SK-N-SH (cell line): Measurements from ENCODE around the gene ZBTB16. TPM values are rescaled to one million over a fixed set of nuclear protein-coding genes. Genes with fewer than 3 reads are reported as not detected.

ENCODE experiments used
- CTCF ChIA-PET: fragments of 300-600, 350-600 bp; formaldehyde crosslinking; extraction: SDS; loops from one replicate; lab custom pipeline; 2021; lab: Yijun Ruan, JAX
- POLR2A ChIA-PET: fragments of 350-600 bp; sonication (Branson Sonifier 250); formaldehyde crosslinking; extraction: SDS; loops from one replicate; lab custom pipeline; 2020; ENCODE audit warnings: antibody characterized with exemption, inconsistent platforms; lab: Yijun Ruan, JAX
- DNase-seq: peaks from one replicate; pipeline ENCODE4 v3.0.0; 2012
- H2AFZ ChIP-seq: fragments of 200-600 bp; sonication (generic); 2 replicates; pipeline ENCODE4 v1.8.1; 2016; ENCODE audit warnings: antibody characterized with exemption, mild to moderate bottlenecking, low read depth
- H3F3A ChIP-seq: fragments of 200-600 bp; sonication (generic); replicated peaks from 2 replicates; pipeline ENCODE3; 2016; ENCODE audit warnings: antibody characterized with exemption, mild to moderate bottlenecking; ENCODE audit not compliant: insufficient read depth
- H3K27ac ChIP-seq, 2 experiments: fragments of 200-500 bp in 1 of 2; fragments of 200-600 bp in 1 of 2; sonication (Bioruptor generic) in 1 of 2; sonication (generic), shearing (Covaris generic) in 1 of 2; 2 replicates each; pipeline versions ENCODE4 v1.5.1 to v1.6.1; 2014 to 2016; ENCODE audit warnings: low read depth in 2 of 2, inconsistent platforms in 1 of 2, low read length in 1 of 2, mild to moderate bottlenecking in 1 of 2, mixed read lengths in 1 of 2
- H3K27me3 ChIP-seq: fragments of 200-600 bp; sonication (generic), shearing (Covaris generic); 2 replicates; pipeline ENCODE4 v1.6.1; 2016; ENCODE audit warnings: mixed run types; ENCODE audit not compliant: insufficient read depth
- H3K36me3 ChIP-seq, 2 experiments: fragments of 200-500 bp in 1 of 2; fragments of 200-600 bp in 1 of 2; sonication (Bioruptor generic) in 1 of 2; sonication (generic) in 1 of 2; replicated peaks in 1 of 2; 2 replicates each; pipeline versions ENCODE3 to v1.5.1; 2014 to 2016; ENCODE audit warnings: low read length in 1 of 2, mild to moderate bottlenecking in 1 of 2; ENCODE audit not compliant: insufficient read depth in 2 of 2, control insufficient read depth in 1 of 2
- H3K4me1 ChIP-seq, 2 experiments: fragments of 200-500 bp in 1 of 2; fragments of 200-600 bp in 1 of 2; sonication (Bioruptor generic) in 1 of 2; sonication (generic), shearing (Covaris generic) in 1 of 2; 2 replicates each; pipeline versions ENCODE4 v1.5.1 to v1.6.1; 2014 to 2016; ENCODE audit warnings: low read depth in 1 of 2, low read length in 1 of 2, mixed run types in 1 of 2; ENCODE audit not compliant: insufficient read depth in 2 of 2, control insufficient read depth in 1 of 2
- H3K4me2 ChIP-seq: fragments of 200-600 bp; sonication (generic), shearing (Covaris generic); 2 replicates; pipeline ENCODE4 v1.6.1; 2017; ENCODE audit warnings: mixed run types
- H3K4me3 ChIP-seq, 2 experiments: fragments of 200-500 bp in 1 of 2; fragments of 200-600 bp in 1 of 2; sonication (Bioruptor generic) in 1 of 2; sonication (generic), shearing (Covaris generic) in 1 of 2; 2 replicates each; pipeline versions ENCODE4 v1.5.1 to v1.8.1; 2014 to 2016; ENCODE audit warnings: low read depth in 2 of 2, inconsistent platforms in 1 of 2, low read length in 1 of 2, mild to moderate bottlenecking in 1 of 2, mixed read lengths in 1 of 2, moderate library complexity in 1 of 2
- H3K79me2 ChIP-seq: fragments of 200-600 bp; sonication (generic); 2 replicates; pipeline ENCODE4 v1.8.1; 2017; ENCODE audit warnings: mild to moderate bottlenecking; ENCODE audit not compliant: insufficient read depth
- H3K9ac ChIP-seq: fragments of 200-600 bp; sonication (generic); 2 replicates; pipeline ENCODE4 v1.6.1; 2017; ENCODE audit warnings: mixed run types
- H3K9me2 ChIP-seq: fragments of 200-600 bp; sonication (generic); 2 replicates; pipeline ENCODE4 v1.6.1; 2017; ENCODE audit warnings: mixed run types
- H3K9me3 ChIP-seq: fragments of 200-600 bp; sonication (generic); 2 replicates; pipeline ENCODE4 v1.6.1; 2017; ENCODE audit warnings: mixed run types, mild to moderate bottlenecking, moderate library complexity
- H4K20me1 ChIP-seq: fragments of 200-600 bp; sonication (generic); 2 replicates; pipeline ENCODE4 v1.6.1; 2017; ENCODE audit warnings: mild to moderate bottlenecking, mixed run types; ENCODE audit not compliant: insufficient read depth
- EP300 ChIP-seq, 2 experiments: IDR thresholded peaks; 2 replicates each; pipeline versions ENCODE4 v1.4.0 to v1.6.1; 2012; ENCODE audit warnings: borderline replicate concordance in 1 of 2, low read depth in 1 of 2, low read length in 1 of 2
- FOSL2 ChIP-seq: IDR thresholded peaks from 2 replicates; pipeline ENCODE4 v1.4.0; 2012; ENCODE audit warnings: low read depth, mild to moderate bottlenecking, moderate library complexity, borderline replicate concordance
- FOXM1 ChIP-seq: IDR thresholded peaks from 2 replicates; pipeline ENCODE4 v1.4.0; 2012; ENCODE audit warnings: low read depth, mild to moderate bottlenecking
- IRF3 ChIP-seq: fragments of 150-350 bp; IDR thresholded peaks from 2 replicates; pipeline ENCODE4 v1.6.1; 2016; ENCODE audit warnings: mild to moderate bottlenecking, low read depth, low read length
- MAX ChIP-seq: IDR thresholded peaks from 2 replicates; pipeline ENCODE4 v1.4.0; 2012; ENCODE audit warnings: low read depth
- MEF2A ChIP-seq: IDR thresholded peaks from 2 replicates; pipeline ENCODE4 v1.4.0; 2012; ENCODE audit warnings: low read depth, borderline replicate concordance
- MXI1 ChIP-seq: IDR thresholded peaks from 2 replicates; pipeline ENCODE4 v1.6.1; 2012; ENCODE audit warnings: mild to moderate bottlenecking, low read depth, low read length, improper control_type of control experiment
- NFIC ChIP-seq: IDR thresholded peaks from 2 replicates; pipeline ENCODE4 v1.4.0; 2012; ENCODE audit warnings: borderline replicate concordance
- NRF1 ChIP-seq: IDR thresholded peaks from 2 replicates; pipeline ENCODE4 v1.6.1; 2012; ENCODE audit warnings: low read depth, mild to moderate bottlenecking, low read length
- PBX3 ChIP-seq: IDR thresholded peaks from 2 replicates; pipeline ENCODE4; 2012
- RAD21 ChIP-seq: IDR thresholded peaks from 2 replicates; pipeline ENCODE4 v1.6.1; 2012; ENCODE audit warnings: mild to moderate bottlenecking, low read length
- REST ChIP-seq: IDR thresholded peaks from 2 replicates; pipeline ENCODE4 v1.6.1; 2012; ENCODE audit warnings: mild to moderate bottlenecking, low read depth, low read length, moderate library complexity
- SIN3A ChIP-seq: IDR thresholded peaks from 2 replicates; pipeline ENCODE4 v1.6.1; 2012; ENCODE audit warnings: low read depth, mild to moderate bottlenecking, low read length, moderate library complexity, borderline replicate concordance
- TCF12 ChIP-seq: IDR thresholded peaks from 2 replicates; pipeline ENCODE4 v1.4.0; 2012
- TEAD4 ChIP-seq: IDR thresholded peaks from 2 replicates; pipeline ENCODE4 v1.4.0; 2012; ENCODE audit warnings: mild to moderate bottlenecking, borderline replicate concordance; ENCODE audit not compliant: insufficient read depth
- USF1 ChIP-seq: IDR thresholded peaks from 2 replicates; pipeline ENCODE4 v1.4.0; 2012; ENCODE audit warnings: low read depth, borderline replicate concordance
- WGBS: methylation state at CpG from one replicate; pipeline ENCODE4 v1.1.6; 2017; ENCODE audit warnings: low lambda C conversion rate; 5-methylcytosine and 5-hydroxymethylcytosine counted together
- polyA plus RNA-seq, 3 experiments: library from polyadenylated mRNA; depleted of rRNA; stranded (reverse); fragments of >200 nt; gene quantifications; 2 replicates each; pipeline ENCODE4 v1.2.3, GENCODE V29; 2012
- TF ChIP-seq, protein P1 (sequence below): fragments of 150-350 bp; IDR thresholded peaks from 2 replicates; pipeline ENCODE4 v1.6.1; 2017; ENCODE audit warnings: antibody characterized with exemption, low read length, low read depth, borderline replicate concordance
- TF ChIP-seq, protein P2 (sequence below): IDR thresholded peaks from 2 replicates; pipeline ENCODE4 v1.4.0; 2012; ENCODE audit warnings: low read depth, borderline replicate concordance

Gene ZBTB16
- polyA plus RNA-seq, 1 of the 3 experiments (the other 2 are of a cell fraction): not detected

DNA sequence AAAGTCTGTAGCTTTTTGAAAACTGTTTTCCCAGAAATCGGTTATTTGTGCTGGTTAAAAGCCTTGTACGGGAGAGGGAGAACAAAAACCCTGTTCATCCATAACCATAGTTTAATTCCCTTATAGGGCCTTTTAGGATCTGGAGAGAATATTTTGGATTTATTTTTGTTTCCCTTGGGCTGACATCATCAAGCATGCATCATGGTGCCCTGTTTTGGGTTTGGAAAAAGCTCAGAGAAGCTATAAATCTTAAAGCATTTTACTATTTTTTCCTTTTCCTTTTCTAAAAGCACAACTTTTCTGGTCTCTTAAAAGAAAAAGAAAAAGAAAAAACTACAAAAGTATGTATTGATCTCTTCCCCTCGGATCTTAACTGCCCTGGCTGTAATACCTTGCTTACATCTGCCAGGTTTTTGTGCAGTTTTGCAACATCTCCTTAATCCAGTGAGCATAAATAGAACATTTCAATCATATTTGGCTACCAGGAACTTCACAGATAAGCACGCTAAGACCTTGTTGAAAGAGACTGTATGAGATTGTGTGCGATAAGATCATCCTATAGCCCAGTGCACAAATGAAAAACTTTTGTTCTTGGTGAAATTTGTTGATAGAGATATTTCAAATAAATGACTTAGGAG is 88.0 kb downstream of the ZBTB16 start (continued):
- TF ChIP-seq MXI1 (no peak), TCF12 (no peak), FOSL2 (no peak), REST (no peak), EP300 (IDR thresholded peaks at IDR 0.05; ENCODE audit: borderline replicate concordance in 1 of 2, low read depth in 1 of 2, low read length in 1 of 2) (no peak)
- TF ChIP-seq, all 33 proteins: peak for 0

DNA sequence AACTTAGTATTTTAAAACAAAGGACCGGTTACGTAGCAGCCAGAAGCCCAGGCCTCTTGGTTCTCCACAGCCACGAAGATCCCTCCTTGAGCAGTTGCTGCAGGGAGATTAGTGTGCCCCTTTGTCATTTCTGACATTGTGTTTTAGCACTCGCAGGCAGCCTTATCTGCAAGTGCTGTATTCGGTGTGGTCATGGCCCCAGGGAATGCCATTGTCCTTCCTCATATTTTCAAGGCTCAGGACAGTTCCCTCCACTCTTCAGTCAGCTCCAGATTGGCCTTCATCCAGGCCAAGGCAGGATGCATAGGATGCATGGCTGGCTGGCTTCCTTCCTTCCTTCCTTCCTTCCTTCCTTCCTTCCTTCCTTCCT is 88.5 kb downstream of the ZBTB16 start:
- POLR2A ChIA-PET: no interaction called here
- H3K4me2 ChIP-seq: no peak overlapping the region
- H3K36me3 ChIP-seq: no peaks in the 10 kb centered on the region
- H3K79me2 ChIP-seq: no peaks in the 10 kb centered on the region
- no peak overlapping the region for H2AFZ ChIP-seq
- H3K9me3 ChIP-seq: no peaks in the 10 kb centered on the region
- no peak for DNase-seq
- H3K27ac ChIP-seq: no peak overlapping the region
- H3K9me2 ChIP-seq: no peaks in the 10 kb centered on the region
- no peak overlapping the region for H3K4me3 ChIP-seq
- 48% methylated on average over 5 of the region's 5 CpGs for WGBS
- TF ChIP-seq, protein P1, sequence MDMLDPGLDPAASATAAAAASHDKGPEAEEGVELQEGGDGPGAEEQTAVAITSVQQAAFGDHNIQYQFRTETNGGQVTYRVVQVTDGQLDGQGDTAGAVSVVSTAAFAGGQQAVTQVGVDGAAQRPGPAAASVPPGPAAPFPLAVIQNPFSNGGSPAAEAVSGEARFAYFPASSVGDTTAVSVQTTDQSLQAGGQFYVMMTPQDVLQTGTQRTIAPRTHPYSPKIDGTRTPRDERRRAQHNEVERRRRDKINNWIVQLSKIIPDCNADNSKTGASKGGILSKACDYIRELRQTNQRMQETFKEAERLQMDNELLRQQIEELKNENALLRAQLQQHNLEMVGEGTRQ: no peak
- no peak for TF ChIP-seq NFIC
- no peak for TF ChIP-seq NRF1
- no peak for TF ChIP-seq USF1
- no peak for TF ChIP-seq FOXM1
- TF ChIP-seq MAX: no peak
- TF ChIP-seq MXI1: no peak
- TF ChIP-seq PBX3: no peak
- TF ChIP-seq TEAD4: no peak
- no peak for TF ChIP-seq SIN3A
- no peak for TF ChIP-seq IRF3
- TF ChIP-seq RAD21: no peak
- TF ChIP-seq, protein P2, sequence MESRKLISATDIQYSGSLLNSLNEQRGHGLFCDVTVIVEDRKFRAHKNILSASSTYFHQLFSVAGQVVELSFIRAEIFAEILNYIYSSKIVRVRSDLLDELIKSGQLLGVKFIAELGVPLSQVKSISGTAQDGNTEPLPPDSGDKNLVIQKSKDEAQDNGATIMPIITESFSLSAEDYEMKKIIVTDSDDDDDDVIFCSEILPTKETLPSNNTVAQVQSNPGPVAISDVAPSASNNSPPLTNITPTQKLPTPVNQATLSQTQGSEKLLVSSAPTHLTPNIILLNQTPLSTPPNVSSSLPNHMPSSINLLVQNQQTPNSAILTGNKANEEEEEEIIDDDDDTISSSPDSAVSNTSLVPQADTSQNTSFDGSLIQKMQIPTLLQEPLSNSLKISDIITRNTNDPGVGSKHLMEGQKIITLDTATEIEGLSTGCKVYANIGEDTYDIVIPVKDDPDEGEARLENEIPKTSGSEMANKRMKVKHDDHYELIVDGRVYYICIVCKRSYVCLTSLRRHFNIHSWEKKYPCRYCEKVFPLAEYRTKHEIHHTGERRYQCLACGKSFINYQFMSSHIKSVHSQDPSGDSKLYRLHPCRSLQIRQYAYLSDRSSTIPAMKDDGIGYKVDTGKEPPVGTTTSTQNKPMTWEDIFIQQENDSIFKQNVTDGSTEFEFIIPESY: no peak
- no peak for TF ChIP-seq MEF2A
- TF ChIP-seq, all 33 proteins: peak for 0
- Histone ChIP-seq H3K4me1 (peaks cover 0 to 11% of the 10 kb centered on the region in 2 experiments; a peak in 2 of 4 replicates), H3K27me3 (peaks cover 37% of the 10 kb centered on the region), H3F3A (peaks cover 3% of the 10 kb centered on the region), H4K20me1 (no peaks in the 10 kb centered on the region), H3K9ac (no peak overlapping the region)
- CTCF ChIA-PET: interaction anchor here (1.9 kb wide), 1 partner anchor 113 kb away, joined by 6 read pairs; no protein-coding TSS in a partner anchor
